Neural crest cell (in vitro differentiated cells): ENCODE measurements around the gene LALBA. TPM values are rescaled to one million over a fixed set of nuclear protein-coding genes. Genes with fewer than 3 reads are reported as not detected.
A peak's percentile ranks its signal among the peaks of the same experiment; 100 is the strongest.

Source experiments
- DNase-seq: peaks from one replicate; pipeline ENCODE4 v3.0.0; 2021; ENCODE audit warnings: low read depth, mixed read lengths, low spot score
- H3K27ac Mint-ChIP-seq: one replicate; pipeline ENCODE4 v1.8.0; 2021; ENCODE audit warnings: mild to moderate bottlenecking, mixed read lengths; ENCODE audit not compliant: unreplicated experiment
- H3K27me3 Mint-ChIP-seq: 2 replicates; pipeline ENCODE4 v1.8.0; 2021; ENCODE audit warnings: low read depth, mild to moderate bottlenecking, mixed read lengths
- H3K36me3 Mint-ChIP-seq: 2 replicates; pipeline ENCODE4 v1.8.0; 2021; ENCODE audit warnings: low read depth, mild to moderate bottlenecking, mixed read lengths
- H3K4me1 Mint-ChIP-seq: 2 replicates; pipeline ENCODE4 v1.8.0; 2021; ENCODE audit warnings: mixed read lengths
- H3K4me3 Mint-ChIP-seq: one replicate; pipeline ENCODE4 v1.8.0; 2021; ENCODE audit warnings: mild to moderate bottlenecking, mixed read lengths
- H3K9me3 Mint-ChIP-seq: 2 replicates; pipeline ENCODE4 v1.8.0; 2021; ENCODE audit warnings: mixed read lengths
- total RNA-seq: library from RNA; stranded (reverse); gene quantifications from 2 replicates; pipeline ENCODE4 v1.2.1, GENCODE V29; 2021
- TF ChIP-seq, protein P1 (sequence below): fragments of 200-600 bp; sonication (generic); conservative IDR thresholded peaks from 2 replicates; pipeline ENCODE4 v1.5.0; 2021; ENCODE audit warnings: antibody characterized with exemption, mild to moderate bottlenecking

Gene LALBA
- total RNA-seq, 1 donor from 2014 or later, result not detected

DNA sequence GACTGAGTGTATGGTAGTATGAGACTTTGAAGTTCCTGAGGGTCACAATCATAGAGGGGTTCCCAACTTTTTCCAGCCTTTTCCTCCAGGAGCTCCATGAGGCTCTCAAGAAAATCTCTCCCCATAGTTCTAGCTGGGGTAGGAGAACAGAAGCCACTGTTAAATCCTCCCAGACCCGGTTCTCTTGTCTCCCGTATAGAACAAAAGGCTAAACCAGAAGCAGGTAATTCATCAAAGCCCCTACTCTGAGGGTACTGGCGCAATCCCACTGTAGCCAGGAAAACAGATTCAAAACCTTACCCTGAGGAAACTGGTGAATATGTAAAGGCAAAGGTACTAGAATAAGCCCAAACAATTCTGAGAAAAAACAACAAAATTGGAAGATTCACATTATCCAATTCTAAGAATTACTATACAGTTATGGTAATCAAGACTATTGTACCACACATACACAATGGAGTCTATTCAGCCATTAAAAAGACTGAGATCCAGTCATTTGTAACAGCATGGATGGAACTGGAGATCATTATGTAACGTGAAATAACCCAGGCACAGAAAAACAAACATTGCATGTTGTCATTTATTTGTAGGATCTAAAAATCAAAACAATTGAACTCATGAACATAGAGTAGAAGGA is 23.9 kb downstream of the LALBA start:
- Mint-ChIP-seq H3K4me3 (no peak overlapping the region), H3K27me3 (peaks cover 16% of the 10 kb centered on the region)

DNA sequence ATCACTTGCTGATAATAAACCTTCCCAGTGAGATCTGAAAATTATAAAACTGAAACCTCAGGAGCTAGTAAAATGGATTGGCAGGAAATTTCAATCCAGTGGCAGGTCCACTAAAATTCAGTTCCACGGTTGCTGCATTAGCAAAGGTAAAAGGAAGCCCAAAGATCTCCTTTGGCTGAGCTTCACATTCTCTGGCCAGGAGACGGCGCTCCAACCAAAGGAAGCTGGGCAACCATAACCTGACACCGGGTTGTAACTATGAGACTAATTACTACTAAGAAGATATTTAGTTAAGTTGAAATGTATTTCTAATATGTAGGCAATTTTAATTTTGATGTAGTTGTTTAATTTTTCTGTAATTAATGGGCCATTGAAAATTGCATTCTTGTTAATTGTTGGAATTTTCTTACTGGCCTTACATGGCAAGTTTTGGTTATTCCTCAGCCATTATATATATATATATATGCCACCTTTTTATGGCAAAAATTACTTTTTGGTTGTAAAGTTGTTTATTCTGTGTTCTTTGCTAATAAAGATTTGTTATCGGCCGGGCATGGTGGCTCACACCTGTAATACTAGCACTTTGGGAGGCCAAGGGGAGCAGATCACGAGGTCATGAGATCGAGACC is 27.4 kb downstream of the LALBA start:
- DNase-seq, result peak; percentile 8
- Mint-ChIP-seq H3K4me1 (no peaks in the 10 kb centered on the region), H3K4me3 (no peak overlapping the region), H3K9me3 (peaks cover under 1% of the 10 kb centered on the region), H3K36me3 (no peaks in the 10 kb centered on the region), H3K27me3 (peaks cover 5% of the 10 kb centered on the region), H3K27ac (no peak overlapping the region)
- TF ChIP-seq, protein P1, sequence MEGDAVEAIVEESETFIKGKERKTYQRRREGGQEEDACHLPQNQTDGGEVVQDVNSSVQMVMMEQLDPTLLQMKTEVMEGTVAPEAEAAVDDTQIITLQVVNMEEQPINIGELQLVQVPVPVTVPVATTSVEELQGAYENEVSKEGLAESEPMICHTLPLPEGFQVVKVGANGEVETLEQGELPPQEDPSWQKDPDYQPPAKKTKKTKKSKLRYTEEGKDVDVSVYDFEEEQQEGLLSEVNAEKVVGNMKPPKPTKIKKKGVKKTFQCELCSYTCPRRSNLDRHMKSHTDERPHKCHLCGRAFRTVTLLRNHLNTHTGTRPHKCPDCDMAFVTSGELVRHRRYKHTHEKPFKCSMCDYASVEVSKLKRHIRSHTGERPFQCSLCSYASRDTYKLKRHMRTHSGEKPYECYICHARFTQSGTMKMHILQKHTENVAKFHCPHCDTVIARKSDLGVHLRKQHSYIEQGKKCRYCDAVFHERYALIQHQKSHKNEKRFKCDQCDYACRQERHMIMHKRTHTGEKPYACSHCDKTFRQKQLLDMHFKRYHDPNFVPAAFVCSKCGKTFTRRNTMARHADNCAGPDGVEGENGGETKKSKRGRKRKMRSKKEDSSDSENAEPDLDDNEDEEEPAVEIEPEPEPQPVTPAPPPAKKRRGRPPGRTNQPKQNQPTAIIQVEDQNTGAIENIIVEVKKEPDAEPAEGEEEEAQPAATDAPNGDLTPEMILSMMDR, result peak; percentile 63

More for the DNA sequence above, 23.9 kb downstream of the LALBA start:
- Mint-ChIP-seq H3K27ac (no peak overlapping the region), H3K36me3 (peaks cover 2% of the 10 kb centered on the region), H3K9me3 (peaks cover 2% of the 10 kb centered on the region), H3K4me1 (no peaks in the 10 kb centered on the region)
- no peak for DNase-seq
- TF ChIP-seq, protein P1, result no peak

DNA sequence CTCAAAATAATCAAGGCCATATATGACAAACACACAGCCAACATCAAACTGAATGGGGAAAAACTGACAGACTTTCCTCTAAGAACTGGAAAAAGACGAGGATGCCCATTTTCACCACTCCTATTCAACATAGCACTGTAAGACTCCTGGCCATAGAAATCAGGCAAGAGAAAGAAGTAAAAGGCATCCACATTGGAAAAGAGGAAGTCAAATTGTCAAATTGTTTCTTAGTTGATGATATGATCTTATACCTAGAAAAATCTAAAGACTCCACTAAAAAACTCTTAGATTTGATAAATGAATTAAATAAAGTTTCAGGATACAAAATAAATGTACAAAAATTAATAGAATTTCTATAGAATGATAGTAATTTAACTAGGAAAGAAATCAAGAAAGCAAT is 33.2 kb downstream of the LALBA start:
- Mint-ChIP-seq H3K9me3 (peaks cover 13% of the 10 kb centered on the region), H3K27ac (no peak overlapping the region), H3K4me3 (no peak overlapping the region), H3K4me1 (no peaks in the 10 kb centered on the region), H3K27me3 (peaks cover 7% of the 10 kb centered on the region), H3K36me3 (no peaks in the 10 kb centered on the region)
- TF ChIP-seq, protein P1, result no peak
- no peak for DNase-seq

DNA sequence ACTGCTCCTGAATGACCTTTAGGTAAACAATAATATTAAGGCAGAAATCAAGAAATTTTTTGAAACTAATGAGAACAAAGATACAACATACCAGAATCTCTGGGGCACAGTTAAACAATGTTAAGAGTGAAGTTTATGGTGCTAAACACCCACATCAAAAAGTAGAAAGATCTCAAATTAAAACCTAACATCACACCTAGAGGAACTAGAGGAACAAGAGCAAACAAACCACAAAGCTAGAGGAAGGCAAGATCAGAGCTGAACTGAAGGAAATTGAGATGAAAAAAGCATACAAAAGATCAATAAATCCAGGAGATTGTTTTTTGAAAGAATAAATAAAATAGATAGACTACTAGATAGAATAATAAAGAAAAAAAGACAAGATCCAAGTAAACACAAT is 37.2 kb downstream of the LALBA start:
- peaks cover 4% of the 10 kb centered on the region for H3K27me3 Mint-ChIP-seq
- TF ChIP-seq, protein P1, result no peak
- no peaks in the 10 kb centered on the region for H3K36me3 Mint-ChIP-seq
- H3K27ac Mint-ChIP-seq, result no peak overlapping the region
- H3K9me3 Mint-ChIP-seq, result peaks cover 13% of the 10 kb centered on the region
- H3K4me3 Mint-ChIP-seq, result no peak overlapping the region
- DNase-seq, result no peak
- no peaks in the 10 kb centered on the region for H3K4me1 Mint-ChIP-seq

DNA sequence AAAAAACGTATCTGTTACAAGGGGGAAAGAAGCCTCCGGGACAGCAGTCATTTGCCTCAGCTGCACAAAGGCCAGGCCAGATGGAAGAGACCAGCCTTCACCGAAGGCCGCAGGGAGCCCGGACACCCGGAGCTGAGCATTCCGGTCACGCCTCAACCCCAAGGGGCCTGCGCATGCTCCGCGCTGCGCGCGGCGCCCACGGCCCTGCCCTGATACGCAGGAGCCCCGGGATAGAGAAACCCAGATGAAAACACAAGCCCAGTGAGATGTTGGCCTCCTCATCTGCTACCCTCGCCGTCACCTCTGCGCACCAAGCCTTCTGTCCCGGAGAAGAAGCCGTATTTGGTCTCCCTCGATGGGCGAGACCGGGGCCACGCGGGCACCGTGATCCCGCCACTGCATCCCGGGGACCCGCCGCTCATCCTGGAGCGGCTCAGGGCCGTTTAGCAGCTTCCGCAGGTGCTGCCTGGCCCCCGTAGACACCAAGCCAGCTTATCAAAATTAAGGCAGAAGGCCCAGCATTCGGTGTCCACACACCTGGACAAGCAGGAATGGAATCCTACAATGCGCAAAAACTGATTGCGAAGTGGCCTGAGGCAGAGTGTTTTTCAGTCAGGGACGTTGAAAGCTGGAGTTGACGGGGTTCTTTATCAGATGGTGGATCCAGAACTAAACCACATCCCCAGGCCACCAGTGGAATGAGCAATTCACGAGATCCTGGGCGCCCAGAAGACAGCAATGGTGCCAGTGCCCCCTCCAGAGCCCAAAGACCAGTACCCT is 41.8 kb downstream of the LALBA start:
- DNase-seq, result no peak
- Mint-ChIP-seq H3K36me3 (no peaks in the 10 kb centered on the region), H3K4me3 (no peak overlapping the region), H3K9me3 (no peaks in the 10 kb centered on the region), H3K4me1 (no peaks in the 10 kb centered on the region), H3K27ac (no peak overlapping the region), H3K27me3 (peaks cover 2% of the 10 kb centered on the region)
- TF ChIP-seq, protein P1, result no peak
